Left lobe of liver (tissue), 2 donors: ENCODE results near the gene TEX48. TPM values are rescaled to one million over a fixed set of nuclear protein-coding genes. Genes with fewer than 3 reads are reported as not detected.

Experiments used
- ATAC-seq: fragments of 200-7000 bp; cut with Tn5 transposase; one replicate; pipeline ENCODE4 v1.9.1; 2020; ENCODE audit warnings: mild to moderate bottlenecking, moderate library complexity
- DNase-seq: peaks from one replicate; pipeline ENCODE4 v3.0.0-alpha.2; 2020; ENCODE audit warnings: low spot score
- total RNA-seq: library from RNA; stranded (reverse); gene quantifications from one replicate; pipeline ENCODE4 v1.2.1, GENCODE V29; 2021
- donor health status: DM: no; HTN: no; CAD: no; lungs with moderate emphysema.
- donor health status: DM: no; HTN: yes; CAD: no.

TEX48 gene
- total RNA-seq, 1 donor from 2014 or later: not detected

- no peak for DNase-seq
- ATAC-seq: no peak
These were observed 55.5 kb downstream of the TEX48 start for GRCh38 chr9:114626415-114627020.

- no peak for DNase-seq
- ATAC-seq: no peak
These were observed 57.3 kb downstream of the TEX48 start for GRCh38 chr9:114624677-114625076.

DNA sequence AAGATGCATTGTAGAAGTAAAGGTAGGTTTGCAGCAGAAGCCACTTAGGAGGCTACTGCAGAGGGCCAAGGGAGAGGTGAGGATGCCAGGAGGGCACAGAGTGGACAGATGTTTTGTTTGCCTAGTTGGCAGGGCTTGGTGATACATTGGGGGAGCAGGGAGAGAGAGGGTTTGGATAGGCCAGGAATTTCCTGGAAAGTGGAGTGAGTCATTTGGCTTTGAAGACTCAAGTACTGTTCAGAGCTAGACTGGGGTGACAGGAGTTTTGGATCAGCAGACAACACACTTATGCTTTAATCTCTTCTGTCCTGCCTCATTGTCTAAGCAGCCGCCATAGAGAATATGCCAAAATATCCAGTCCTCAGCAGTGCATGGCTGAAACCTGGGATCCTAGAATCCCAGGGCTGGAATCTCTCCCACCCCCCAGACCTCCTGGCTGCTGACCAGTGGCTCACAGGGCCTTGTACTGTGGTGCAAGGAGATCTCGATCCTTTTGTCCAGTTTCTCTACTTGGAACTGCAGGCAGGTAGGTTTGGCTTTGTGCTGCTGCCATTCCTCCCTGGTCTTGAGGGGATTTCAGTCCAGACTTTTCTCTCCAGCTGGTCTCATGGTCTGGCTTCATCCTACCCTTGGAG, 59.9 kb downstream of the TEX48 start:
- DNase-seq (no peak), ATAC-seq (peak; percentile 59)

- ATAC-seq (no peak), DNase-seq (no peak)
These were observed 60.4 kb downstream of the TEX48 start for GRCh38 chr9:114621561-114621960.

DNA sequence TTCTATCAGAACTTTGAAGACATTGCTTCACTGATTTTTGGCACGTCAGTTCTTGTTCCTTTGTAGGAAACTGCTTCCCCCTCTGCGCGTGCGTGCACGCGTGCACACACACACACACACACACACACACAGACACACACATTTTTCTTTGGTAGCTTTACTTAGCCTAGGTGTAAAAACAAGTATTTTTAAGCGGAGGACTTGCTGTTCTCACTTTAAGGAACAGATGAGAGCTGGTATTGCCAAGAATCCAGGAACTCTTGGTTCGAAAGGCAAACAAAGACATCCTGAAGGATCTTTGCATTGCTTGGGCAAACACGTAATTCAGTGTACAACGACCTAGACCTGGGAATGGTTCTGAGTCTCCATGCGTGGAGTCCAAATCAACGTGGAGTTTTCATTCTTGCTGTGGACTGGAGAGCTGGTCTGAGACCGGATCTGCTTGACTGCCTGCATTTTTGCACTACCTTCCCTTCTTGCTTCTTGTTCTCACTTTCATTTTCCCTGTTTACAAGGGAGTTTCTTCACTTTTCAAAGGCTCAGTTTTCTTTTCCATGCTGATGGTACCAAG, 62.7 kb downstream of the TEX48 start:
- DNase-seq: no peak

DNA sequence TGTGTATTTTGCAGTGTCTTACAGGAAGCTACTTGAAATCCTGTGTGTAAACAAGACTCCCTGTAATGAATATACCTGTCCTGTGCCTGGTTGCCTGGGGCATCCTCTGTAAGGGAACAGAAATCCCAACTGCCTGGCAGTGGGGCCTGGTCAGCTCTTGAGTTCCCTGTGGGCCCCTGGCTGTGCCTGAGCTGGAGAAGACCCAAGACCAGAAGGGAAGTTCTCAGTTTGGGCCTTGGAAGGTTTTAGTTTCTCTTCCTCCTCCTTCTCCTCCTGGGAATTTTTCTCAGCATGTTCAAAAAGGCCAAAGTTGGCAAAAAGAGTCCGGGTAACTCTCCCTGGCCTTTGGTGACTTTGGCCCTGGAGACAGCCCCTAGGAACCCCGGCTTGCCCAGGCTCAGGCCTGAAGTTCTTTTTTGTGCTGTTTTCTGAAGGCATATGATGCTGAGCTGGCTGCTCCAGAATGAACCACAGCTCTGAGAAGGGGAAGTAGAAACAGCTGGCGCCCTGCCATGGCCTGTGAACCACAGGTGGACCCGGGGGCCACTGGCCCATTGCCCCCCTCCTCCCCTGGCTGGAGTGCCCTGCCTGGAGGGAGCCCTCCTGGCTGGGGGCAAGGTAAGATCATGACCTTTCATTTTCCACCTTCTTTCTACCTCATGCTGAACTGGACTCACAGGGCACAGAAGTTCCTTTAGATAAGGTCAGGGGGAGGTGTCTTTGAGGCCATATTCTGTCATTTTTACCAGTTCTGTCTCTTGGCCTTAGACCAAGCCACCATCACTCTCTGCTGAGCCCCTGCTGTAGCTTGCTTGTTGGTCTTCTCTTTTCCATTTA, 65.1 kb downstream of the TEX48 start:
- peak; percentile 47 for ATAC-seq
- peak; percentile 57 for DNase-seq

More for the DNA sequence above, 62.7 kb downstream of the TEX48 start:
- ATAC-seq: no peak

Other genes starting within 250 kb of the TEX48 start
- 2.8 TPM for gene WHRN, start 176.7 kb downstream of the TEX48 start, total RNA-seq
- 34.1 TPM for gene ATP6V1G1, start 94.4 kb downstream of the TEX48 start, total RNA-seq
- gene TMEM268, start 70.9 kb downstream of the TEX48 start, total RNA-seq: 4.8 TPM
- not detected for gene TEX53, start 24.4 kb downstream of the TEX48 start, total RNA-seq
- 0.05 TPM for gene TNFSF15, start 123.8 kb upstream of the TEX48 start, total RNA-seq
- gene TNFSF8, start 248.4 kb upstream of the TEX48 start, total RNA-seq: 0.33 TPM